ENCODE measurements around the gene CDH4. TPM values are rescaled to one million over a fixed set of nuclear protein-coding genes. Genes with fewer than 3 reads are reported as not detected.

CDH4 gene
- total RNA-seq, 1 experiment from 2014 or later = not detected

DNA sequence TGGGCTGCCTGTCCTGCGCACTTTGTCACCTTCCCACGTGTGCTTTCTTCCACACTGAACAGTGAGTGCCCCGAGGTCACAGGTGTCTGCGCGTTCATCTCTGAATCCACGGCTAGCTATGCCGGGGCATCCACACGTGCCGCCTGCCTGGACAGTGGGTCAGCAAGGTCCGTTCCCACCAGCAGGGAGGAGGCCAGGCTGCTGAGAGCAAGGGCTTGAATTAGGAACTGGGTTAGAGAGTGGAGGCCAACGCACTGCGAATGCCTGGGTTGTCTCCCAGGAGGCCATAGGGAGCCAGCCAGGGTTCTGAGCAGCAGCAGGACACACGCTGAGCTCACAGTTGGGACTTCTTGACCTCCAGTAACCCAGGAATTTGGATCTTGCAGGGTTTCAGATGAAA is 565.5 kb downstream of the CDH4 start:
- no peak for TF ChIP-seq EZH2 (IDR thresholded peaks at IDR 0.05; ENCODE audit: low read depth)
- TF ChIP-seq, protein P1, sequence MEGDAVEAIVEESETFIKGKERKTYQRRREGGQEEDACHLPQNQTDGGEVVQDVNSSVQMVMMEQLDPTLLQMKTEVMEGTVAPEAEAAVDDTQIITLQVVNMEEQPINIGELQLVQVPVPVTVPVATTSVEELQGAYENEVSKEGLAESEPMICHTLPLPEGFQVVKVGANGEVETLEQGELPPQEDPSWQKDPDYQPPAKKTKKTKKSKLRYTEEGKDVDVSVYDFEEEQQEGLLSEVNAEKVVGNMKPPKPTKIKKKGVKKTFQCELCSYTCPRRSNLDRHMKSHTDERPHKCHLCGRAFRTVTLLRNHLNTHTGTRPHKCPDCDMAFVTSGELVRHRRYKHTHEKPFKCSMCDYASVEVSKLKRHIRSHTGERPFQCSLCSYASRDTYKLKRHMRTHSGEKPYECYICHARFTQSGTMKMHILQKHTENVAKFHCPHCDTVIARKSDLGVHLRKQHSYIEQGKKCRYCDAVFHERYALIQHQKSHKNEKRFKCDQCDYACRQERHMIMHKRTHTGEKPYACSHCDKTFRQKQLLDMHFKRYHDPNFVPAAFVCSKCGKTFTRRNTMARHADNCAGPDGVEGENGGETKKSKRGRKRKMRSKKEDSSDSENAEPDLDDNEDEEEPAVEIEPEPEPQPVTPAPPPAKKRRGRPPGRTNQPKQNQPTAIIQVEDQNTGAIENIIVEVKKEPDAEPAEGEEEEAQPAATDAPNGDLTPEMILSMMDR (conservative IDR thresholded peaks at IDR 0.05) = no peak
- no peak overlapping the region for H3K27ac ChIP-seq
- POLR2A ChIA-PET (ENCODE audit: unreplicated experiment) = no interaction called here
- H3K4me1 ChIP-seq (replicated peaks; ENCODE audit: insufficient read depth) = no peaks in the 10 kb centered on the region
- no peaks in the 10 kb centered on the region for H3K9me3 ChIP-seq (ENCODE audit: insufficient read depth, low read depth)
- no peaks in the 10 kb centered on the region for H3K36me3 ChIP-seq (ENCODE audit: low read depth)
- CTCF ChIA-PET = no interaction called here
- intact Hi-C loops (cut with micrococcal nuclease; ENCODE audit: unreplicated experiment) = no loop called here
- H2AFZ ChIP-seq = no peak overlapping the region
- H4K20me1 ChIP-seq (ENCODE audit: insufficient read depth) = peaks cover 8% of the 10 kb centered on the region; the same call in 1 of the 2 replicates
- DNase-seq = no peak
- H3F3A ChIP-seq (ENCODE audit: insufficient read depth, low read depth) = no peaks in the 10 kb centered on the region
- H3K4me3 ChIP-seq = no peak overlapping the region
- H3K9me2 ChIP-seq (ENCODE audit: insufficient read depth) = no peaks in the 10 kb centered on the region
- BruUV-seq (replicated peaks) = no TSS peak
- H3K79me2 ChIP-seq (ENCODE audit: low read depth) = no peaks in the 10 kb centered on the region
- H3K4me2 ChIP-seq = no peak overlapping the region
- H3K27me3 ChIP-seq (ENCODE audit: insufficient read depth, low read depth) = peaks cover 98% of the 10 kb centered on the region

DNA sequence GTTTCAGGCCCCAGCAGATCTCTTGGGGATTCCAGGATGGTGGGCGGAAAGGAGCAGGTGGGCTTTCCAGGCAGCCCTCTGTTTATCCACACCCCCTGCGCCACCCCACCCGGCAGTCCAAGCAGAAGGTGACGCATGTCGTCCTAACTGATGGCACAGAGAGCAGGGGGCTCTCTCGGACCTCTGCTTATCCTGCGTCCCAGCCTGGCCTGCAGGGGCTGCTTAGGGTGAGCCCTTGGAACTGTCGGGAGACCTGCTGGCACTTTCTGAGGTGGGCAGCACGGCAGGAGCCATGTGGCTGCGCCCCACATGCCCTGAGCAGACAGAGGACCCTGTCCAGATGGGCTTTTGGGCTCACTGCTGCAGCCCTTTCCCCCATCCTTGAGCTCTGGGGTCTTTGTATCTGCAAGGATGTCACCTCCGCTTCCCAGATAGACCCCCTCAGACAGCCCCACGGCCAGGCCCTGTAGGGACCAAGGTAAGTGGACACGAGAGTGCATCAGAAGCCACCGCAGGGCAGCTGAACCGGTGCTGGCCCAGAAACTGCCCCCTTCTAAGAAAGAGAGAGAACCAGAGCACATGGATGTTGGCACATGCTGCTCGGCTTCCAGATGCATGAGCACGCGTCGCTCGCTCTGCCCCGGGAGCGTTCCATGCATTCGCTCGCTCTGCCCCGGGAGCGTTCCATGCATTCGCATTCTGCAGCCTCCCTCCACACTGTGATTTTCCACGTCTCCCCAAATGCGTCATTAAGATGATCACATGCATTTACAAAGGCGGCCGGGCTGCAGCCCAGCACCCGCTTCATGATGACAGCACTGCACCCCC is 566.9 kb downstream of the CDH4 start:
- Histone ChIP-seq H2AFZ (no peak overlapping the region), H3K9me2 (ENCODE audit: insufficient read depth) (no peaks in the 10 kb centered on the region), H3K9me3 (ENCODE audit: insufficient read depth, low read depth) (no peaks in the 10 kb centered on the region), H3K27ac (no peak overlapping the region), H3F3A (ENCODE audit: insufficient read depth, low read depth) (no peaks in the 10 kb centered on the region), H4K20me1 (ENCODE audit: insufficient read depth) (peaks cover 8% of the 10 kb centered on the region; the same call in 1 of the 2 replicates), H3K27me3 (ENCODE audit: insufficient read depth, low read depth) (peaks cover 94% of the 10 kb centered on the region), H3K4me2 (no peak overlapping the region), H3K4me1 (replicated peaks; ENCODE audit: insufficient read depth) (no peaks in the 10 kb centered on the region), H3K4me3 (no peak overlapping the region), H3K36me3 (ENCODE audit: low read depth) (no peaks in the 10 kb centered on the region), H3K79me2 (ENCODE audit: low read depth) (no peaks in the 10 kb centered on the region)
- TF ChIP-seq EZH2 (IDR thresholded peaks at IDR 0.05; ENCODE audit: low read depth) = no peak
- TF ChIP-seq, protein P1 (conservative IDR thresholded peaks at IDR 0.05) = no peak
- no peak for DNase-seq
- ChIA-PET POLR2A (ENCODE audit: unreplicated experiment) (no interaction called here), CTCF (no interaction called here)
- no TSS peak for BruUV-seq (replicated peaks)
- intact Hi-C loops (cut with micrococcal nuclease; ENCODE audit: unreplicated experiment) = no loop called here

DNA sequence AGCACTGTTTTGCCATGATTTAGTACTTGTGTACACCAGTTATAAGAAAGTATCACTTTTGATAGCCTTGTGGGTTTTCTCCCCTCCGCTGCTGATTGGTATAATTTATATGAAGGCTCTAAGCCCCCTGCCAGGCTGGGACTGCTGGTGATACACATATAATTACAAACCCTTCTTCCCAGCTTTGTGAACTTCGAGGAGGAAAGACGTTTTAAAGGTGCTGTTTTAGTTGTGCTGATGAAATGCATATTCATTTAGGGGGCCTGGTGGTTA is 567.4 kb downstream of the CDH4 start:
- TF ChIP-seq EZH2 (IDR thresholded peaks at IDR 0.05; ENCODE audit: low read depth) = peak; percentile 77
- TF ChIP-seq, protein P1 (conservative IDR thresholded peaks at IDR 0.05) = no peak
- no TSS peak for BruUV-seq (replicated peaks)
- Histone ChIP-seq H3K4me1 (replicated peaks; ENCODE audit: insufficient read depth) (no peaks in the 10 kb centered on the region), H3K79me2 (ENCODE audit: low read depth) (no peaks in the 10 kb centered on the region), H3K4me3 (no peak overlapping the region), H3F3A (ENCODE audit: insufficient read depth, low read depth) (no peaks in the 10 kb centered on the region), H4K20me1 (ENCODE audit: insufficient read depth) (peaks cover 8% of the 10 kb centered on the region; the same call in 1 of the 2 replicates), H3K9me3 (ENCODE audit: insufficient read depth, low read depth) (no peaks in the 10 kb centered on the region), H3K27ac (no peak overlapping the region), H3K4me2 (no peak overlapping the region), H2AFZ (no peak overlapping the region), H3K9me2 (ENCODE audit: insufficient read depth) (no peaks in the 10 kb centered on the region), H3K27me3 (ENCODE audit: insufficient read depth, low read depth) (peaks cover 89% of the 10 kb centered on the region), H3K36me3 (ENCODE audit: low read depth) (no peaks in the 10 kb centered on the region)
- intact Hi-C loops (cut with micrococcal nuclease; ENCODE audit: unreplicated experiment) = no loop called here
- no peak for DNase-seq
- ChIA-PET POLR2A (ENCODE audit: unreplicated experiment) (no interaction called here), CTCF (no interaction called here)
